ENCODE measurements around the gene RTL9. TPM values are rescaled to one million over a fixed set of nuclear protein-coding genes. Genes with fewer than 3 reads are reported as not detected.
"Not testable (repeated sequence)": the region's sequence is repeated elsewhere in the genome, so short reads cannot be mapped to it uniquely, and the experiment has no call there.

The RTL9 gene
- total RNA-seq, 2 donors from 2014 or later: 0.19 to 0.28 TPM

DNA sequence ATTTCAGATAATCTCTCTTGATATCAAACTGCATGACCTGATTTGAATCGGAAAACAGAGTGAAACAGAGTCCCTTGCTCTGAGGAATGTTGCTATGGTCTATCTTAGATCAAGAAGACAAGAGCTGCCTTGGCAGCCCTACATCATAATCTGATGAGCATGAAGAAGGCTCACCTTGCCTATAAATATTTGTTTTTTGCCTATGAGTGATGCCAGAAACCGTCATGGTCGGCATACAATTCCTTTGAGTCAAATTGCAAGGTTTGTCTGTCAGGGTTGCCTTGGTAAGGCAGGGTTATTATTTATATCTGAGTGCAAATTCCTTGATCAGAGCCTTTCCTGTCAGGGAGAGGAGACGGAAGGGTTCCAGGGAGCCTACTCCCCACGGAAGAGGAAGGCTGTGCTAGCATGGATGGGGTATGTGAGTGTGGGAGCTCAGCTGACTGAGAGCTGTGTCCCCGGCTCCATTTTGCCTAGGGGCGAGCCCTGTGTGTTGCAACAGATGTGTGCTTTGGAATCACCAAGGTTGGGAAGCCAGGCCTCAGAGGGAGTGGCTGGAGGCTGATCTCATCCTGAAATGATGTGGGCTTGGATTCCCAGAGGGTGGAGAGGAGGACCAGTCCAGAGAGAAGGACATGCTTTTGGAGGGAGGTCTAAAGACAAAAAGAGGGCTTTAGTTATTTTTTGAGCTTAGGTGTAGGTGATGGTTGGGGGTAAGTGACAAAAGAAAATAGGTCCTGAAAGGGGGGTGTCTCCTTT is 43.6 kb downstream of the RTL9 start:
- intact Hi-C loops (cut with DNase I): no loop called here
- DNase-seq (ENCODE audit: low spot score): peak; percentile 86

DNA sequence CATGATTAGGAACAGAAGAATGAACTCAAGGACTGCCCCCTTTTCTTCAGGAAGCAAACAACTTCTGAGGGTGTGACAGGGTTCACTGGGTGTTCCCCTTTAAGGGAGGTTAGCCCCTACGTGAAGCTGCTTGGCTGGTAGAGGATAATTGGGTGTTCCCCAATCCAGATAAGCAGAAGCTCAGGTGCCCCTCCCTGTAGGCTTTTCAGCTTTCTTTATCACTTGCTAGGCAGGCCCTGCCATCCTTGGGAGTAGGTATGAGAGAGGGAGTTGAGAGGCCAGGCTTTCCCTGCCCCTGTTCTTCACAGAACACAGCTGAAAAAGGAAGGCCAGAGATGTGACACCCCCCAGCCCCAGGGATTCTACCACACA is 44.2 kb downstream of the RTL9 start:
- DNase-seq (ENCODE audit: low spot score): no peak
- intact Hi-C loops (cut with DNase I): no loop called here

DNA sequence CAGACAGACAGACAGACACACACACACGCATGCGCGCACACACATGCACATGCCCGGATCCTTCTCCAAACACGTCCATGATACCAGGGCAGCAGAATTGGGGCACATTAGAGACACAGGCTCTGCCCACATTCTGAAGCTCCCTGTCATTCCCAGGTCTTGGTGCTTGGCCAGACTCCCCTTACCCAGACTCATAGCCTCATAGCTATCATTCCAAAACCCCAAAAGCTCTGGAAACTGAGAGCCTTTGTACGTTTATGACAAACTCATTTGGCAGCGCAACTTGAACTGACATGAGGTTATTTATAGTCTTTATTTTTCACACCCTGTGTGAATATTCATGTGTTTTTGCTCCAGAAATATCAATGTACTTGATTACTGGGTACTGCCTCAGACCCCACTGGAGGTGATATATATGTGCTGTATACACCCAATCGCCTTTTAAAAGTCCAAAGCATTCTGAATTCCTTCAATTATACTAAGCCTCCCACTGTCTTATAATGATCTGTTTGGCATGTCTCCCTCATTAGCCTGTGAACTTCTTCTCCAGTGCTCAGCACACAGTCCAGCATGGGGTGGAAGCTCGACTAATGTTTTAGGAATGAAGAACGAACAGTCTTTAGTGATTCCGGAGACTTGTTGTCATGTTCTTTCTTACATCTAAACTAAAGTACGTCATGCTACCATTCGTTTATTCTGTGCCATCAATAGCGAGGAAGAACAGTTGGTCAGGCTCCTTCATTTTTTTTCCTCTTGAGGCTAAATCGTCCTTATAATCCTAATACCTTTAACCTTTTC is 45.0 kb downstream of the RTL9 start:
- DNase-seq (ENCODE audit: low spot score): no peak
- intact Hi-C loops (cut with DNase I): no loop called here

DNA sequence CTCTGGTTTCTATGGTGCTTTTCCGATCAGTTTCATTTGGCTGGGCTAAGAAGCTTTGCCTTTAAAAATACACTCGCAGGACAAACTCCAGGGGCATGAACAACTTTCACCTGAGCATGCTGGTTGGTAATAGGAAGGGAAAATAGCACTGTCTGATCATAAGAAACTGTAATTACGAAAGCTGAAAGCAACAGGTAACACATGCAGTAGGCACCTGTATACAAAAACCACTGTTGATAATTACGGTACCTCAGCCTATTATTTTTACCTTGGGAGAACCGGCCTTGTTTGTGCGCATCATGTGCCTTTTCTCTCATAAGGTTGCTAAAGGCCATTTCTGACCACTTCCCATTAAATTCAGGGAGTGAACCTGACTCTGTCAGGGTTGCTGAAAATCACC is 45.7 kb downstream of the RTL9 start:
- intact Hi-C loops (cut with DNase I): no loop called here
- no peak for DNase-seq (ENCODE audit: low spot score)

GRCh38 chrX:110406250-110406649 is 47.6 kb downstream of the RTL9 start:
- intact Hi-C loops (cut with DNase I): not testable (repeated sequence)

GRCh38 chrX:110406822-110407221 is 48.2 kb downstream of the RTL9 start:
- intact Hi-C loops (cut with DNase I): no loop called here
- DNase-seq (ENCODE audit: low spot score): no peak

More at GRCh38 chrX:110406250-110406649, 47.6 kb downstream of the RTL9 start:
- DNase-seq (ENCODE audit: low spot score): not testable (repeated sequence)

GRCh38 chrX:110407910-110408545 is 49.4 kb downstream of the RTL9 start:
- no peak for DNase-seq (ENCODE audit: low spot score)
- intact Hi-C loops (cut with DNase I): no loop called here

Other genes with a start within 250 kb of the RTL9 start
- 1 to 10 TPM; 5.6 to 6.2 TPM for gene AMMECR1, start 40.8 kb upstream of the RTL9 start, total RNA-seq